Ascending aorta (tissue), 2 donors: Measurements from ENCODE around the gene FSTL4. TPM values are rescaled to one million over a fixed set of nuclear protein-coding genes. Genes with fewer than 3 reads are reported as not detected.

ENCODE experiments used
- DNase-seq, 2 donors: peaks; one replicate each; pipeline ENCODE4 v3.0.0-alpha.2; 2019; ENCODE audit warnings: low spot score in 2 of 2
- H3K27ac ChIP-seq, 2 donors: fragments of 200-600 bp; sonication (generic); one replicate each; pipeline ENCODE4 v1.5.1; 2016 to 2017; ENCODE audit warnings: mild to moderate bottlenecking in 1 of 2
- H3K27me3 ChIP-seq: fragments of 200-600 bp; sonication (generic); one replicate; pipeline ENCODE4 v1.5.1; 2017
- H3K36me3 ChIP-seq, 2 donors: fragments of 200-600 bp; sonication (generic); one replicate each; pipeline ENCODE4 v1.5.1; 2016
- H3K4me1 ChIP-seq, 2 donors: fragments of 200-600 bp; sonication (generic); one replicate each; pipeline ENCODE4 v1.5.1; 2016 to 2017; ENCODE audit warnings: mild to moderate bottlenecking in 1 of 2
- H3K4me3 ChIP-seq, 2 donors: fragments of 200-600 bp; sonication (generic); one replicate each; pipeline ENCODE4 v1.5.1; 2016 to 2017; ENCODE audit warnings: mild to moderate bottlenecking in 1 of 2
- H3K9me3 ChIP-seq, 2 donors: fragments of 200-600 bp; sonication (generic); one replicate each; pipeline ENCODE4 v1.5.1; 2016
- intact Hi-C: fragments of 100-400 bp; cut with DNase I; formaldehyde crosslinking; loops from one replicate; pipeline ENCODE4 v1.15.1; 2023
- total RNA-seq: library from RNA; depleted of rRNA; stranded (reverse); fragments of >200 nt; gene quantifications from one replicate; pipeline ENCODE4 v1.1.0, GENCODE V29; 2016
- TF ChIP-seq, protein P1 (sequence below), 3 experiments: fragments of 200-600 bp in 2 of 3; fragments of 450-650 bp in 1 of 3; sonication (generic) in 2 of 3; IDR thresholded peaks; one replicate each; pipeline ENCODE4 v1.5.1; 2016 to 2019; ENCODE audit warnings: antibody characterized with exemption in 3 of 3, mild to moderate bottlenecking in 1 of 3, moderate library complexity in 1 of 3

The FSTL4 gene
- total RNA-seq, 1 donor from 2014 or later, result 0.11 TPM

DNA sequence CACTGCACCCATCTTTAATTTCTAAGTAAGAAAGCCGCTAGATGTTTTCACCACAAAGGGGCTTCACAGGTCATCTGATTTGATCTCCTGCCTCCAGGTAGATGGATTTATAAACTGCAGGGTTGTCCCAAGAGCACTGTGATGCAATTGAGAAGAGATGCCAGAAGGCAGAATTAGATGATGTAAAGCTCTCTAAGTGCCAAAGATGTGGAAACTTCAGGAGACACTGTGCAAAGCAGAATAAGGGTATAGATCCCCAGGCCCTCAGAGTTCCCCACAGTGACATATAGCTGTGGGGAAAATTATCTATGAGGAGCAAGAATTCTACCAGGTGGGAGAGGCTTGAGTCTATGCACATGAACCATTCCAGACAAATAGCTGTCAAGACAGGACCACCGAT lies 90.5 kb downstream of the FSTL4 start:
- Histone ChIP-seq H3K36me3 (no peaks in the 10 kb centered on the region), H3K27me3 (no peaks in the 10 kb centered on the region), H3K27ac (no peak overlapping the region), H3K4me1 (no peaks in the 10 kb centered on the region), H3K9me3 (no peaks in the 10 kb centered on the region), H3K4me3 (no peak overlapping the region)
- TF ChIP-seq, protein P1, sequence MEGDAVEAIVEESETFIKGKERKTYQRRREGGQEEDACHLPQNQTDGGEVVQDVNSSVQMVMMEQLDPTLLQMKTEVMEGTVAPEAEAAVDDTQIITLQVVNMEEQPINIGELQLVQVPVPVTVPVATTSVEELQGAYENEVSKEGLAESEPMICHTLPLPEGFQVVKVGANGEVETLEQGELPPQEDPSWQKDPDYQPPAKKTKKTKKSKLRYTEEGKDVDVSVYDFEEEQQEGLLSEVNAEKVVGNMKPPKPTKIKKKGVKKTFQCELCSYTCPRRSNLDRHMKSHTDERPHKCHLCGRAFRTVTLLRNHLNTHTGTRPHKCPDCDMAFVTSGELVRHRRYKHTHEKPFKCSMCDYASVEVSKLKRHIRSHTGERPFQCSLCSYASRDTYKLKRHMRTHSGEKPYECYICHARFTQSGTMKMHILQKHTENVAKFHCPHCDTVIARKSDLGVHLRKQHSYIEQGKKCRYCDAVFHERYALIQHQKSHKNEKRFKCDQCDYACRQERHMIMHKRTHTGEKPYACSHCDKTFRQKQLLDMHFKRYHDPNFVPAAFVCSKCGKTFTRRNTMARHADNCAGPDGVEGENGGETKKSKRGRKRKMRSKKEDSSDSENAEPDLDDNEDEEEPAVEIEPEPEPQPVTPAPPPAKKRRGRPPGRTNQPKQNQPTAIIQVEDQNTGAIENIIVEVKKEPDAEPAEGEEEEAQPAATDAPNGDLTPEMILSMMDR (IDR thresholded peaks at IDR 0.05), result no peak
- no peak for DNase-seq
- intact Hi-C loops, result no loop called here

DNA sequence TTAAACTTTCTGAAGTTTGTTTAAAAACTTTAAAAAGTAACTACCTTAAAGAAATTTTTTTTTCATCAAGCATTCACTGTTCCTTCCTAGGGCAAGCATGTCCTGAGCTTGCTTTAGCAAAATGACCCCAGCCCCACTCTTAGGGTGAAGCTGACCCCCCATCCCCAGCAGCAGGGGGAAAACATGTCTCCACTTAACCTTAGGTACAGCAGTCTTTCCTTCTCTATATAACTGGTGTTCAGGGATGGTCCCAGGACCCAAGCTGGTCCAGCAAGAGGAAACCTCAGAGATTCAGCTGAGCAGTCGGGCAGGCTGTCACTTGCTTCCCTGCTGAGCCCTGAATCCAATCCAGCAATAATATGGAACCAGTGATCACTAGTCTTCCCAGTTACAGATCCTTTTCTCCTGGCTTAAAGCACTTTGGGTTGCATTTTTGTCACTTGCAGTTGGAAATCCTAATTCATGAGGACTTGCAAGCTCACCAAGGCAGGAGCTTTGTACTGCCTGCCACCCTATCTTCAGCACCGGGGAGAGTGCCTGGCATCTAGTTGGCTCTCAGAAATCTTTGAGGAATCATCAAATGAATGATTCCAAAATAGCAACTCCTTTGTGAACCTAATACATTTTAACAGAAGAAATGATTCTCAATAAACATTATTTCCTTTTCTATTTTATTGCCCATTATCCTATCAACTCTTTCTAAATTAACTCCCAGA lies 91.2 kb downstream of the FSTL4 start:
- intact Hi-C loops, result no loop called here
- no peaks in the 10 kb centered on the region for H3K36me3 ChIP-seq
- H3K27ac ChIP-seq, result no peak overlapping the region
- H3K9me3 ChIP-seq, result no peaks in the 10 kb centered on the region
- TF ChIP-seq, protein P1 (IDR thresholded peaks at IDR 0.05), result no peak
- no peaks in the 10 kb centered on the region for H3K4me1 ChIP-seq
- no peaks in the 10 kb centered on the region for H3K27me3 ChIP-seq
- no peak overlapping the region for H3K4me3 ChIP-seq
- DNase-seq, result no peak

DNA sequence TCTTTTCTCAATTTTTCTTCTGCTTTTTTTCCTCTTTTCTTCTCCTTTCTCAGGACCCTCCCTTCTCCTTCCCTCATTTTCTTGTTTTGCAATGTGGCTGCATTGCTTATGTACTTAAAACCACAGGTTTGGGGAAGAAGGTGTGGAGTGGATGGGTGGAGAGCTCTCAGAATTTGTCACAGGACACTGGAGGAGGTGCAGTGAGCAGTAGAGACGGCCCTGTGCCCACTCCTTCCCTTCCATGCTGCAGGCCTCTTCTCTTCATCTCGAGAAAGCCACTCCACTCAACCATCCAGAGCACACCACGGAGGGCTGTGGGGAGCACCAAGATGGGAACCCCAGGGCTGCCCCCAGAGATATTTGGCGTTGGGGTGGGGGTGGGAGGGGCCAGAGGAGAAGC lies 92.3 kb downstream of the FSTL4 start:
- TF ChIP-seq, protein P1 (IDR thresholded peaks at IDR 0.05), result no peak
- Histone ChIP-seq H3K4me1 (no peaks in the 10 kb centered on the region), H3K36me3 (no peaks in the 10 kb centered on the region), H3K27me3 (no peaks in the 10 kb centered on the region), H3K9me3 (no peaks in the 10 kb centered on the region), H3K27ac (no peak overlapping the region), H3K4me3 (no peak overlapping the region)
- no peak for DNase-seq
- intact Hi-C loops, result no loop called here

DNA sequence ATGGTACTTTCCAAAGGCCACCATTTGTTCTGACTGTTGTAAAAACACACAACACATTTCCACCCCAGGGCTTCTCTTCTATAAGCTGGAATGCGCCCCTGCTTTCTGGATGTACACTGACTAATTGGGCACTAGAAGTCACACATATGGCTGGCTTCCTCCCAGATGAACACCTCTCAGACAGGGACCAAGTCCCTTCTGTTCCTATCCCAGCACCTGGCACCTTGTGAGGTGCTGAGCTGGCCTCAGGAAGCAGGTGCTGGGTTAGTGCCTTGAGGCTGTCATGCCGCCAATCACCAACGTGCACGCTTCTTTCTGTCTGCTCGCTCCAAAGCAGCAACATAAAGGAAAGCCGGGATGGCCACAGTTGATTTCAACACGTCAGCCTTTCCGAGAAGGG lies 93.2 kb downstream of the FSTL4 start:
- no peak overlapping the region for H3K4me3 ChIP-seq
- intact Hi-C loops, result no loop called here
- H3K4me1 ChIP-seq, result no peaks in the 10 kb centered on the region
- no peak for DNase-seq
- TF ChIP-seq, protein P1 (IDR thresholded peaks at IDR 0.05), result no peak
- H3K36me3 ChIP-seq, result no peaks in the 10 kb centered on the region
- H3K27me3 ChIP-seq, result no peaks in the 10 kb centered on the region
- no peak overlapping the region for H3K27ac ChIP-seq
- no peaks in the 10 kb centered on the region for H3K9me3 ChIP-seq

DNA sequence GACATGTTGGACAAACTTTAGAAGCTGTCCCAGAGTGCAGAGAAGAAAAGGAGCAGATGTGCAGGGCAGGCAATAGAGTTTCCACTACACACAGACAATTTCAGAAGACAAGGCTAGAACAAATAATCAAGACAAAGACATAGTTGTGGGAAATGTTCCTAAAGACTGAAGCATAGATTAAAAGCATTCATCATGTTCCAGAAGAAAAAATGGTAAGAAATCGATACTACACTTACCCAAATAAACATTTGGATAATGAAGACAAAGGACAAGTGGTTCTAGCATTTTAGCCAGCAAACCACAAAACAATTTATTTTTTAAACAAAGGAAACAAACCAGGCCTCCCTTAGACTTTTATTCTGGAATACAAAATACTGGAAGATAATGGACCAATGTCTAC lies 97.9 kb downstream of the FSTL4 start:
- no peaks in the 10 kb centered on the region for H3K9me3 ChIP-seq
- H3K27me3 ChIP-seq, result no peaks in the 10 kb centered on the region
- no peak overlapping the region for H3K4me3 ChIP-seq
- no peaks in the 10 kb centered on the region for H3K36me3 ChIP-seq
- no peaks in the 10 kb centered on the region for H3K4me1 ChIP-seq
- no peak overlapping the region for H3K27ac ChIP-seq
- DNase-seq, result no peak
- intact Hi-C loops, result no loop called here
- TF ChIP-seq, protein P1 (IDR thresholded peaks at IDR 0.05), result no peak

DNA sequence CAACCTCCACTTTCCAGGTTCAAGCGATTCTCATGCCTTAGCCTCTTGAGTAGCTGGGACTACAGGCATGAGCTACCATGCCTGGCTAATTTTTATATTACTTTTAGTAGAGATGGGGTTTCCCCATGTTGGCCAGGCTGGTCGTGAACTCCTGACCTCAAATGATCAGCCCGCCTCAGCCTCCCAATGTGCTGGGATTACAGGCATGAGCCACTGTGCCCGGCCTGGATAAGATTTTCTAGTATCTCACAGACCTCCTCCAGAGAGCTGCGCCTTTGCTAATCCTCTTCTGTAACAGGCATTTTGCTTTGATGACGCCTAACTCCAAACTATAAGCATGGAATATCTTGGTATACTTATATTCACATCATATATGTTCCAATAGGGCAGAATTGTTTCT lies 99.4 kb downstream of the FSTL4 start:
- Histone ChIP-seq H3K27me3 (no peaks in the 10 kb centered on the region), H3K4me3 (no peak overlapping the region), H3K27ac (no peak overlapping the region), H3K4me1 (no peaks in the 10 kb centered on the region), H3K9me3 (no peaks in the 10 kb centered on the region), H3K36me3 (no peaks in the 10 kb centered on the region)
- TF ChIP-seq, protein P1 (IDR thresholded peaks at IDR 0.05), result no peak
- DNase-seq, result no peak
- intact Hi-C loops, result no loop called here
